ENCODE results near the gene ABCF3. TPM values are rescaled to one million over a fixed set of nuclear protein-coding genes. Genes with fewer than 3 reads are reported as not detected.
A peak's percentile ranks its signal among the peaks of the same experiment; 100 is the strongest.

ABCF3 gene
- polyA plus RNA-seq, 1 donor: 51.5 TPM

DNA sequence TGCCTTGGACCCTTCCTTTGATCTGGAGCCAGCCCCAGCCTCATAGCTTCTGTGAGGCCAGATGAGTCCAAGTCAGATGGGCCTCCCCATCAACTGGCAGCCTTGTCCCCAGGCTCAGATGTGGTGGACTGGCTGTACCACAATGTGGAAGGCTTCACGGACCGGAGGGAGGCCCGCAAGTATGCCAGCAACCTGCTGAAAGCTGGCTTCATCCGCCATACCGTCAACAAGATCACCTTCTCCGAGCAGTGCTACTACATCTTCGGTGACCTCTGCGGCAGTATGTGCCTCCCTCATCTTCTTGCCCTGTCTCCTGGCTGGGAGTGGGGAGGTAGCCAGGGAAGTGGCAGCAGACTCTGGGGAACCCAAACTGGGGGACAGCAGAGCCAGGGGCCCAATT lies 18.2 kb upstream of the ABCF3 start:
- DNase-seq: no peak

DNA sequence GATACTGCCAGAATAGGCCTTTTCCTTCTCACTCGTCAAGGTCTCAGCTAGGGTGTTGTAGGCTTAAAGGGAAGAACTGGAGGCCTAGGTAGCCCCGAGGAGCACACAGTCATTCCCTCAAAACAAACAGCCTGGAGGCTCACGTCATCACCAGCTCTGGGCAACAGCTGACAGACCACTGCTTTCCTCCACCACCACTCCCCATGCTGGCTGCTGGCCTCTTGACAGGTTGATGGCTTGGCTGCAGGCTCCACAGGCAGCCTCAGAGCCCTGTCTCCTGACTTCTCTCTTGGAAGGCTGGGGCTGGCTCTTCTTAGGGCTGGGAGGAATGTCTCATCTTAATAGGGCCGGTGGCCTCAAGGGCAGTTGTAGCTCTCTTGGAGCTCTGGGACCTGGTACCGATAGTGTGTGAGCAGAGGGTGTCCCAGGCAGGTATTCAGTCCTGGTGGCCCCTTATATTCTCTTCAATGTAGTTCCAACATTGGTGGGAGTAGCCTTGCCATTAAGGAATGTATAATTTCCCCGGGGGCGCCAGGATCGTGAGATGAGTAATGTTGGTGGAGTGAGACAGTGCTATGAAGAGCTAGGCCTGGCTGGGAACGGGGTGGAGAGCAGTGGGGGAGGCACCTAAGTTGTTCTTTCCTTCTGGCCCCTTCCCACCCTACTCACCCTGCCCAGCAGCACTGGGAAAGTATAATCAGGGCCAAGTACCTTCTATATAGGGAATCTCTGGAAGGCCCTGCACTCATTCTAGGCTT lies 17.5 kb upstream of the ABCF3 start:
- DNase-seq: no peak

DNA sequence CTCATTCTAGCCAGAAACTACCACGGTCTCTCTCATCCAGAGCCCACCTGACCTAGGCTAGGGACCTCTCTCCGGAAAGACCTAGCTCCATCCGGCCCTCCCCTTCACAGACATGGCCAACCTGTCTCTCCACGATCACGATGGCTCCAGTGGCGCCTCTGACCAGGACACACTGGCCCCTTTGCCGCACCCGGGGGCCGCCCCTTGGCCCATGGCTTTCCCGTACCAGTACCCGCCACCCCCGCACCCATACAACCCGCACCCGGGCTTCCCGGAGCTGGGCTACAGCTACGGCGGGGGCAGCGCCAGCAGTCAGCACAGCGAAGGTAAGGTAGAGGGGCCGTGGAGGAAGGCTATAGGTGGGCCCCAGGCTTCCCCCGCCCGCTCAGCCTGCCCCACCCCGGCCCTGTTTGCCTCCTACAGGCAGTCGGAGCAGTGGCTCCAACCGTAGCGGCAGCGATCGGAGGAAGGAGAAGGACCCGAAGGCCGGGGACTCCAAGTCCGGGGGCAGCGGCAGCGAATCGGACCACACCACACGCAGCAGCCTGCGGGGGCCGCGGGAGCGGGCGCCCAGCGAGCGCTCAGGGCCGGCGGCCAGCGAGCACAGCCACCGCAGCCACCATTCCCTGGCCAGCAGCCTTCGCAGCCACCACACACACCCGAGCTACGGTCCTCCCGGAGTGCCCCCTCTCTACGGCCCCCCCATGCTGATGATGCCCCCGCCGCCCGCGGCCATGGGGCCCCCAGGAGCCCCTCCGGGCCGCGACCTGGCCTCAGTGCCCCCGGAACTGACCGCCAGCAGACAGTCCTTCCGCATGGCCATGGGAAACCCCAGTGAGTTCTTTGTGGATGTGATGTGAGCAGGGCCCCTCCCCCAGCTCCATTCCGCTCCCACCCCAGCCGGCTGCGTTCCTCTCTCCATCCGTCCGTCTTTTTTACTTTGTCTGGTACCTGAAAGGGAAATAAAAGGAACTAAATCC lies 15.8 kb upstream of the ABCF3 start:
- no peak for DNase-seq

DNA sequence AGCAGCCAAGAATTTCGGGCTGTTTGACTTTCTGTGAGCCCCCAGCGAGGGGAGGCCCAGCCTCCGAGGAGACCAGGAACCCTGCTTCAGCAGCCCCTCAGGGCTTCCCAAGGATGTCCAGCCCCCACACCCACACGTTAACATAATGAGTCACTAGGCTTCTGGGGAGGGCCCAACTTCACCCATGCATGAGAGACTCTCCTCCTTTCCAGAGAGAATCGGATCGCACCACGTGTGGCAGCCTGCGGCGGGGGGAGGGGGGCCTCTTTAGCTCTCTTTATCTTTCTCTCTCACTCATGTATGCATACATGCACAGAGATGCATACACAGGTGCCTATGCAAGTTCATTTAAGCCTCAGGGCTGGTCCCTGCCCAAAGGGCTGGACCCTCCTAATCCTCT lies 14.4 kb upstream of the ABCF3 start:
- DNase-seq: no peak

DNA sequence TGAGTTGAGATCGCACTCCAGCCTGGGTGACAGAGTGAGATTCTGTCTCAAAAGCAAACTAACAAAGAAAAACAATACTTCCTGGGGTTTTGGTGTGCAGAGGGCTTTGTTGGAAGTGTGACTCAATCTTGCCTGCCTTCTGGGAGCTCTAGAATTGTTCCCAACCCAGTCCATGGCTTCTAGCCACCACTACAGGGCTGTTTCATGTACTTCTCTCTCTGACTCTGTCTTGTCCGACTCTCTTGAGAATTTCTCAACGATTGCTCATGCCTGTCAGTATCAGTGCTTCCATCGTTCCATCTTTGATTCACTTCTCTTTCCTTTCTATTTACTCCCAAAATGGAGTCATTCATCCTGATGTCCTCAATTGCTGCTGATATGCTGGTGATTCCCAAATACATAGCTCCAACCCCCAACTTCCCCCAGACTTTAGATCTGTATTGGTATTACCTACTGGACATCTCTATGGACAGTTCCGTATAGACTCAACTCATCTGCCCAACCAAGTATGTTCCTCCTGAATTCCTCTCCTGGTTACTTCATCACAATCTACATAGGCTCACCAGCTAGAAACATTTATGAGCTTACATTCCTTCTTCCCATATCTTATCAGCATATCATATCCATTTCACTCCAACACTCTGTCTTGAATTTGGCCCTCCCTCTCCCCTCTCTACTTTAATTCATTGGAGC lies 13.2 kb upstream of the ABCF3 start:
- DNase-seq: no peak

DNA sequence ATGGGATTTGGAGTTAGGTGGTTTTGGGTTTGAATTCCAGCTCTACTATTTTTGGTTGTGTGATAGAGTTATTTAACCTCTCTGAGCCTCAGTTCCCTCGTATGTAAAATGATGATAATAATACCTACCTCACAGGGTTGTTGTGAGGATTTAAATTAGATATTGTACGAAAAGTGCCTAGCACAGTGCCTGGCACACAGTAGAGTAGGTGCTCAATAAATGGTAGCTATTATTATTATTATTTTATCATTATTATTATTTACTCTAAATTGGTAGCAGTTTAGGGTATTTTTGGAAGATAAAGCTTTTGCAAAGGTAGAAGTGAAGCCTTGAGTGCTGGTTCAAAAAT lies 12.7 kb upstream of the ABCF3 start:
- no peak for DNase-seq

DNA sequence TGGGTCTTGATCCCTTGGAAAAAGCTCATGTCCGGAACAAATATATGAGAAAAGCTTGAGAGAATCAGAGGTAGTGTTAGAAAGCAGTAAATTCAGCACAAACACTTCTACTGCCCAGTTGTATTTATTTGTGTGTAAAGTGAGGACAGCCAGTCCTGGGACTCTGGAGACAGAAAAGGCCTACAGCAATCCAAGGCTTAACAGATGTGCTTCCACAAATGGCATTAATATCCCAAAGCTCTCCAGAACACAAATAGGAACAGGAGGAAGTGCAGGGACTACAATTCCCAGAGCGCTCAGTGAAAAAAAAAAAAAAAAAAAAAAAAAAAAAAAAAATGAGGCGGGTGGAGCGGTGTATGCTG lies 11.7 kb upstream of the ABCF3 start:
- DNase-seq: no peak

DNA sequence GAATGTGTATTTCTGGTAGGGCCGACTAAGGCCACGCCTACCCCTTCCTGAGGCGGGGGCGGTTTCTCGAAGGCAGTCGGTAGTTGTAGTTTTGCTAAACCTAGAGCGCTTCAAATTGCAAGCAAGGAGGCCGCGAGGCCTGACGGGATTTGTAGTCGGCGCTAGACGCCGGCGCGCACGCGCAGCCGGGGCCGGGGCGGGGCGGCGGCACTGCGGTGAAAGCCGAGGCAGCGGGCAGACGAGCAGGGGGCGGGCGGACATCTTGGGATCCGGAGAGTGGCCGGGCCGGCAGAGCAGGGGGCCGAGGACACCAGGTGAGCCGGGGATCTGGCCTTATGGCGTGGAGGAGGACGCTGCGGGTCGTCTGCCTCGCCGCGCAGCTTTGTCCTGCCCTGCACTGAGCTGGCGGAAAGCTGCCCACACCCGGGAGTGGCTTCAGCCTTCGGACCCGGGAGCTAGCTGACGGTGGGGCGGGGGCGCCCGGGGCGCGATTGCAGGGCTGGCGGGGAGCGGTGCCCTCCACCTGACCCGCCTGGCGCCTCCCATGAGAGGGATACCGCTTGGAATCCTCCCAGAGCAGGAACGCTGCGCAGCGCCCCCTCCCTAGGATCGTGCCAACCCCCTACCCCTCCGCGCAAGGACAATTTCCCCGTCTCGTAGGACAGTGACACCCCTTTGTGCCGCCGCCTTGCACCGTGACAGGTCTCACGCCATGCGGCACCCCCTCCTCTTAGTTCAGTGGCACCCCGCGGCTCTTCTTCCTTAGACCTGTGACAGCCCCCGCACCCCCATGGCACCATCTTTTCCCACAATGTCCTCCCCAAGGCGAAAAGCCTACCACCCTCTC lies 11.1 kb upstream of the ABCF3 start, which contains the start of gene AP2M1:
TSS of gene AP2M1 (plus strand) at position 210 of the 847 bp plus-strand sequence. CDS start 2,139 bp downstream, outside the sequence.
- peak; percentile 99 for DNase-seq

DNA sequence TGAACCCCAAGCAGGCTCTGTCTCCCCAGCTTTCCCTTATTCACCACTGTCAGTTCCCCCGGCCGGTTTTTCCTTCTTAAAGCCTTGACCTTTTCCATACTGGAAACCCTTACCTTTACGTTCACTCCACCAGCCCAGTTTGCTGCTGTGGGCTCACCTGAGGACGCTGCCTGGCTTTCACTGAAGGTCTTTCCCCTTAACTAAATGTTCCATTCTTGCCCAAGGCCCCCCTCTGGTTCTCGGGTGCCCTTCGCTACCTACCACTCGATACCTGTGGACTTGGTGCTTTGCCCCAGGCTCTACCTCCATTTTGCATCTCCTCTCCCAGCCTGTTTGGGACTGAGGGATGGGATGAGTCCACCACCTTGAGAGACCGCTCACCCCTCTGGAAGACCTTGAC lies 10.5 kb upstream of the ABCF3 start:
- no peak for DNase-seq

DNA sequence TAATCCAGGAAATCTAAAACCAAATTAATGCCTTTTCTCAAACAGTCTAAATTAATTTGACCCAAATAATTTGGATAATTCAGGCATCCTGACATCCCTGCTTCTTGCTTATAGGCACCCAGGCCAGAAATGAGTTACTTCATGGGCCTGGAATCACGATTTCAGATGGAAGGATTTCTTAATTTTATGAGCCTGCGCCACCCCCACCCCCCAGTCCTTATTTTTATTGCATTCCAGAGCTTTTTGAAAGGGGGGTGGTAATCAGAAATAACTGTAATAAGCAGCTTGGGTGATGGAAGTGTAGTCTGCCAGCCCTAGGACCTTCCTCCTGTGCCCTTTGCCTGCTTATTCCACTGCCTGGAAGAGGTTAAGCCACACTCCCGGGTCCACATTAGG lies 10.0 kb upstream of the ABCF3 start:
- DNase-seq: no peak

DNA sequence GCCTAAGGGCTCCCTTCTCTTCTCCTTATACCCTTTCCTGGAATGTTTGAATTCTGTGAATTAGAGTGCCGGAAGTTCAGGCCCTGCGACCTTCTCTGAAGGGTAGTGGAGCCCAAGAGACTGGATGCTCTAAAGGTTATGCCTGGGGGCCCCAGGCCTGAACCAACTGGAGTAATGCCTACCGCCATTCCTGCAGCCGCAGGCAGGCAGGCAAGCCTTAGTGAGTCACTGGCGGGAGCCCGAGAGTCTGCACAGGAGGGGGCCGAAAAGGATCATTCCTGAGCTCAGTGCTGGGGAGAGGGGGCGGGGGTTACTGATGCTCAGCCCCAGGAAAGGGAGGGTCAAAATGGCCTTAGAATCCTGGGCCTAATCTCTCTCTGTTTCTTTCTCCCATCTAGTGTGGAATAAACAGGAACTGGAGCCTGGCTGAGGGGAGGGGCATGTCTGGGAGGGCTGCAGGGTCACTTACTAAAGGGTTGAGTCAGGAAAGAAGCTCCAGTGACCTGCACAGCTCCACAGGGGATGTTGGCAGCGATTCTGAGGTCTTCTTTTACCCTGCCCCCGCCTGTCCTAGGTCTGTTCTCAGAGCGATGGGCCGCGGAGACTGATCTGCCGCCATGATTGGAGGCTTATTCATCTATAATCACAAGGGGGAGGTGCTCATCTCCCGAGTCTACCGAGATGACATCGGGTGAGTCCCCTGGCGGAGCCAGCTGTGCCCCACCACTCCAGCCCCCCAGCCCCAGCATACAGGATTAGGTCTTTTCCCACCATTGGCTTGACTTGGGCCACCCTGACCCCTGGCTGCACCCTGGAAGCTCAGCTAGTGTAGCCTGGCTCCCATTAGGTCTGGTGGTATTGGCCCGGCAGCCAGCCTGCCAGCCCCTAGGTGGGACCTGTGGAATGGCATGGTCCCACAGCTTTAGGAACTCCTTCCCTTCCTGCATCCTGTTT lies 9.3 kb upstream of the ABCF3 start:
- peak; percentile 52 for DNase-seq

DNA sequence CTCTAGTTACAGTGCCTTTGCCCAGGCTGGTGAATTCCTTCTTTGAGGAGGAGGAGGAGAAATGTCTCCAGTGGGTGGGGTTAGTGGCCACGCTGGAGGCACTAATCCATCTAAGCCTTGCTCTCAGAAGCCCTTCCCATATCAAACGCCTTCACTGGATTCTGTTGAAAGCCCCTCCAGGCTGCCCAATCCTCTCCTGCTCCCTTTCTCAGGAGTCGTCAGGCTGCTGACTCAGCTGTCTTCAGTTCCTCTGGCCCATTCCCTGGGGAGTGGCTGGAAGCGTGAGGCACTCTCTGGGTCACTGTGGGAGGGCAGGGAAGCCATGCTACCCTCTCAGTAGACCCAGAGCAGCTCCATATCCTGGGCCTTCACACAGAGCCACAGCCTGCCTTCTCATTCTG lies 8.7 kb upstream of the ABCF3 start:
- no peak for DNase-seq

DNA sequence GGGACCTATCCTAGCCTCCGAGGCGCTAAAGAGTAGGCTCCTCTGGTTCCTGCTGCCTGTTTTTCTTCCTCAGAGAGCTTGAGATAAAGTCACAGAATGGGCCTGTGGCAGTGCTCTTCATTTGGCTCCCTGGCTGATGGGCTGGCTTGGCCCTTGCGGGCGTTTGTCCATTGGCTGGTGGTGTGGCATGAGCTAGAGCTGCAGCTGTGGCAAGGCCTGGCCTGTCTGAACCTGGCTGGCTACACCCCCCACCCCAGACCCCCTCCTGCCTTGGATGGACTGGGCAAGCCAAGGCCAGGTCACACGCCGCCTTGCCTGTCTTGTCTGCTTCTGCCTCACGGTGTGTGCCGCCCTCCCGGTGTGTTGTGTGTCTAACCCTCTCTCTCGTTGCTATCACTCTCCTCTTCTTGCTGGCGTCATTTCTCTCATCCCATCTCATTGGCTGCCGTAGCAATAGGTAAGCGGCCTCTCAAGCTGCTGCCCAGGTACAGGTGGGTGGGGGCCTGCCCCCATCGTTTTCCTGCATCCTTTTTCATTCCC lies 8.2 kb upstream of the ABCF3 start:
- DNase-seq: no peak

DNA sequence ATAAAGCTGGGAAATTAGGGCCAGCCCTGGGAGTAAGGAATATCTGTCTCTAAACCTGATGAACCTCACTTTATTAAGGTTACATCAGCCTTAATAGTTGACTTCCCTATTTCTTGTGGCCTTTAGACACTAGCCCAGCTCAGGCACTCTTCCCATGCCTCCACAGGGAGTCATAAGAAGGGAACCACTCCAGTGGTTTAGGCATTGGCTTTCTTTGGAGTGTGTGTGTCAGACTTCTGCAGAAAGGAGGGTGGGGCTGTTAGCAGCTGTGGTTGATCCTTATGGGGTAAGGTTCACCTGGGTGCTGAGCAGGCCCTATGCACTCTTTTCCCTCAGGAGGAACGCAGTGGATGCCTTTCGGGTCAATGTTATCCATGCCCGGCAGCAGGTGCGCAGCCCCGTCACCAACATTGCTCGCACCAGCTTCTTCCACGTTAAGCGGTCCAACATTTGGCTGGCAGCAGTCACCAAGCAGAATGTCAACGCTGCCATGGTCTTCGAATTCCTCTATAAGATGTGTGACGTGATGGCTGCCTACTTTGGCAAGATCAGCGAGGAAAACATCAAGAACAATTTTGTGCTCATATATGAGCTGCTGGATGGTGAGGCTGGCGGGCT lies 7.4 kb upstream of the ABCF3 start:
- DNase-seq: no peak

DNA sequence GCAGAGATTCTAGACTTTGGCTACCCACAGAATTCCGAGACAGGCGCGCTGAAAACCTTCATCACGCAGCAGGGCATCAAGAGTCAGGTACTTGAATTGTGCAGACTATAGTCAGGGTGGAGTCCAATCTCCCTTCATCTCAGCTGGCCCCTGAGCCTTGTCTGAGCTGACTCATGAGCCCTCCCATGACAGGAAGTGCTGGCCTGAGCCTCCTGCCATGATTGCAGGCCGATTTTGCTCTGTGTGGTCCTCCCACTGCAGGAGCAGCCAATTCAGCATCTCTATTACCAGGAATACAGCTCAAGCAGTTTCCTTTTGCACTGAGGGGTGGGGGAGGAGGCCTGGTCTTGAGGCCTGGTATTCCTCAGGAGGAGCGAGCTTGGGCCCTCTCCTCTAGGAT lies 5.8 kb upstream of the ABCF3 start:
- no peak for DNase-seq

DNA sequence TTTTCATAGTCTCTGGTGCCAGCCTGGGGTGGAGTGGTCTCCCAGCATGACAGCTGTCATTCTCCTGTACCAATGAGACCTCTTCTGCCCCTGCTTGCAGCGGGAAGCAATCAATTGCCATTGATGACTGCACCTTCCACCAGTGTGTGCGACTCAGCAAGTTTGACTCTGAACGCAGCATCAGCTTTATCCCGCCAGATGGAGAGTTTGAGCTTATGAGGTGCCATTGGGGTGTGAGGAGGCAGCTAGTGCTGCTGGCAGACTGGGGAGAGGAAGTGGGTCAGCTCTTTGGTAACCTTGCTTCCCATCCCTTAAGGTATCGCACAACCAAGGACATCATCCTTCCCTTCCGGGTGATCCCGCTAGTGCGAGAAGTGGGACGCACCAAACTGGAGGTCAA lies 4.4 kb upstream of the ABCF3 start:
- no peak for DNase-seq

DNA sequence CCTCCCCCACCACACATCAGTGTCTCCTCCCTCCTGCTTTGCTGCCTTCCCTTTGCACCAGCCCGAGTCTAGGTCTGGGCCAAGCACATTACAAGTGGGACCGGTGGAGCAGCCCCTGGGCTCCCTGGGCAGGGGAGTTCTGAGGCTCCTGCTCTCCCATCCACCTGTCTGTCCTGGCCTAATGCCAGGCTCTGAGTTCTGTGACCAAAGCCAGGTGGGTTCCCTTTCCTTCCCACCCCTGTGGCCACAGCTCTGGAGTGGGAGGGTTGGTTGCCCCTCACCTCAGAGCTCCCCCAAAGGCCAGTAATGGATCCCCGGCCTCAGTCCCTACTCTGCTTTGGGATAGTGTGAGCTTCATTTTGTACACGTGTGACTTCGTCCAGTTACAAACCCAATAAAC lies 2.3 kb upstream of the ABCF3 start:
- no peak for DNase-seq

DNA sequence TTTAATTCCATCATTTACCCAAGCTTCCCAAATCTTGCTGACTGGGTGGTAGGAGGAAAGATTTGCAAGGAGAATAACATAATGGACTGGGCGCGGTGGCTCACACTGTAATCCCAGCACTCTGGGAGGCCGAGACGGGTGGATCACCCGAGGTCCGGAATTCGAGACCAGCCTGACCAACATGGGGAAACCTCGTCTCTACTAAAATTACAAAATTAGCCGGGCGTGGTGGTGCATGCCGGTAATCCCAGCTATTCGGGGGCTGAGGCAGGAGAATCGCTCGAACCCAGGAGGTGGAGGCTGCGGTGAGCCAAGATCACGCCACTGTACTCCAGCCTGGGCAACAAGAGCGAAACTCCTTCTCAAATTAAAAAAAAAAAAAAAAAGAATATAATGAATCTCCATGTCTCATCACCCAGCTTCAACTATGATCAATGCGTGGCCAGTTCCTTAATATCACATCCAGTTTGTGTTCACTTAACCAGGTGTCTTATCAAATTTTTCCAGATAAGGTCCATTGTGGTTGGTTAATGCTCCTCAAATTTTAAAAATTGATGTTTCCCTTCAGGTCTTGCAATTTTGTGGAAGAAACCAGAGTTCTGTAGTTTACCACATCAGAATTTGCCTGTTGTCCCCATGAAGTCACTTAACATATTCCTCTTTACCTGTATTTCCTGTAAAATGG lies 1.3 kb upstream of the ABCF3 start:
- DNase-seq: no peak

DNA sequence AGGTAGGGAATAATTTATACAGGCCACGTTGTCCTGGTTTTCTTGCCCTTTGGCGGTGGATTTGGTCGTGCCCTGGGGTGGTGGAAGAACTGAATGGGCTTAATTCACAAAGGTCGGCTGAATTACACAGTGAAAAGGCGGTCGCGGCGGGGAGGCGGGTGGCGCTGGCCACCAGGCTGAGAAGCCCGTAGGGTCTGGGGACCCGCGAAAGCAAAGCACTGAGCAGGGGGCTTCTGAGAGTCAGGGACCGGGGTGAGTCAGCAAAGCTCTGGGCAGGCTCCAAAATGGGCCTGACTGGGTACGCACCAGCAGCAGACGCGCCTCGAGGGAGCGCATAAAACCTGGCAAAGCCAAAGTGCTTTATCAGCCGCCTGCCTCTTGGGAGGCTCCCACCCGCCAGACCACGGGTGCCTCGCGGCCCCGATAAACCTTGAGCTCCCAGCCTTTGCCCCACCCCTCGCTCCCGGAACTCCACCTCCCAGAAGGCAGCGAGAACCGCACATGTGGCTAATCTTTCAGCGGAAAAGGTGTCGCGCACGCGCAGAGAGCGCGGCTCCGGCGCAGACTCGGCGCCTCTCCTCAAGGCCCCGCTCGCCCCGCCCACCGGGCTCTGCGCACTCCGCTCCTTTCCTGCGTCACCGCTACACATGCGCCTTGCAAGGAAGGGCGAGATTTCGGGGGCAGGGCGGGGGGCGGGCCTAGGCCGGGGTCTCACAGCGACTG lies 377 bp upstream of the ABCF3 start:
- DNase-seq: peak; percentile 100

Measured in hindlimb muscle (tissue), 1 donor.